Measurements from ENCODE around the gene GREB1.

The GREB1 gene

DNA sequence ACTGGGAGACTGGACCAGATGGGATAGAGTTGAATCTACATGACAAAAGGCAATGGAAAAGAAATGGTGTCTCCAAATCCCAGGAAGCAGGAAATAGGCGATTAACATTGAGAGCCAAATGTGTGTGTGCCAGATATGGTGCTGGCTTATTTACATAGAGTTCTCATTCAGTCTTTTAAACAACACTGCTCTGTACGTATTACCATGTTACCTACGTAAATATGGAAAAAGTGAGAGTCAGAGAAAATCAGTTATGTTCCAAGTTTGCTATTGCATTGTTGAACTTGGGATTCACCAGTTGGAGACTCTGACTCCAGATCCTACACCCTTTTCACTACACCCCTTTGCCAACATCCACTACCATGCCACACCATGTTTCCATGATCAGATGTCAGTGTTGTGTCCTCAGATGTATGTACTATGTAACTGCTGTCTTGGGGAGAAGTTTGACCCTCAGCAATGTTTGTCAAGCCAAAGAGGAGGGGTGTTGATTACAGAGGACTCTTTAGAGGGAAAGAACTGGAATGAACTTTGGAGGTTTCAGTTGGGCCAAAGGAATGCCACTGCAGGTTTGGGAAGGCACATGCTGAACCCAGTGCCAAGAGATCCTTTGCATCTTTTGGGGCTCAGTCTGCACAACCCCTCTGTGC lies 19.6 kb upstream of the GREB1 start:
- H3K36me3 ChIP-seq (ENCODE audit: insufficient read depth, low read depth, low read length), result no peaks in the 10 kb centered on the region
- H3K27me3 ChIP-seq (ENCODE audit: insufficient read depth, low read length), result no peaks in the 10 kb centered on the region
- H3K9ac ChIP-seq (ENCODE audit: low read depth, low read length), result no peak overlapping the region
- no peak overlapping the region for H3K27ac ChIP-seq (ENCODE audit: low read length)
- peaks cover 17% of the 10 kb centered on the region; the same call in 1 of the 2 replicates for H3K4me1 ChIP-seq (ENCODE audit: insufficient read depth, low read length)
- no peaks in the 10 kb centered on the region for H3K9me3 ChIP-seq (ENCODE audit: insufficient read depth, low read depth, low read length)
- H3K4me3 ChIP-seq (ENCODE audit: low read length), result no peak overlapping the region

DNA sequence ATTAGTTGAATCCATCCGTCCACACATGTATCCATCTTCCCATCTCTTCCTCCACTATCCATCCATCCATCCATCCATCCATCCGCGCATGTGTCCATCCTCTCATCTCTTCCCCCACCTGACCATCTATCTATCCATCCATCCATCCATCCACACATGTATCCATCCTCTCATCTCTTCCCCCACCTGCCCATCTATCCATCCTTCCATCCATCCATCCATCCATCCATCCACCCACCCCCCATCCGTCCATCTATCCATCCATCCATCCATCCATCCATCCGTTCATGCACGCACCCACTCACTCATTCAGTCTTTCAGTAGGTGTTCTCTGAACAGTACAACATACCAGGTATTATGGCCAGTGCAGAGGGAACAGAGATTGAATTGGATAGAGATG lies 18.9 kb upstream of the GREB1 start:
- no peaks in the 10 kb centered on the region for H3K9me3 ChIP-seq (ENCODE audit: insufficient read depth, low read depth, low read length)
- H3K9ac ChIP-seq (ENCODE audit: low read depth, low read length), result no peak overlapping the region
- no peaks in the 10 kb centered on the region for H3K27me3 ChIP-seq (ENCODE audit: insufficient read depth, low read length)

DNA sequence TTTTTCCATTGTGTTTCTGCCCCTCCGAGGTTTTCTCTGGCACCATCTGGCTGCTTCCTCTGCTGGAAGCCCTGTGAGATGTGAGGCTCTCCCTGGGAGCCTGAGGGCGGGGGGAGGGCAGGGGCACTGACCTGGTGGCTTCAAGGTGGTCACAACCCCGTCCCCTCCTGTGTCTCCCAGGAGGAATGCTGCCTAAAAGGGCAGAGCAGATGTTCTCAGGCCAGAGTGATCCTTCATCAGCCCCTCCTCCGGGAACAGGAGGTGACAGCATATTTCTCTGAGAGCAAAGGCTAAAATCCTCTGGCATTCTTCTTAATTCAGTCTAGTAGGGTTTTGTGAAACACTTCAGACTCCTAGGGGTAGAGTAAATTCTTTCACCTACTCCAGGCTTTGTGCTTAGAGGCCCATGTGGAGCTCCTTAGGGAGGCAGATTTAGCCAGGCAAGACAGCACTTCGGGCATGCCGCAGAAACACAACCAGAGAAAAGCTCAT lies 18.3 kb upstream of the GREB1 start:
- Histone ChIP-seq H3K27me3 (ENCODE audit: insufficient read depth, low read length) (no peaks in the 10 kb centered on the region), H3K36me3 (ENCODE audit: insufficient read depth, low read depth, low read length) (no peaks in the 10 kb centered on the region), H3K9ac (ENCODE audit: low read depth, low read length) (no peak overlapping the region), H3K9me3 (ENCODE audit: insufficient read depth, low read depth, low read length) (no peaks in the 10 kb centered on the region), H3K27ac (ENCODE audit: low read length) (no peak overlapping the region), H3K4me3 (ENCODE audit: low read length) (no peak overlapping the region), H3K4me1 (ENCODE audit: insufficient read depth, low read length) (peaks cover 20% of the 10 kb centered on the region; the same call in 1 of the 2 replicates)

More for the DNA sequence above, 18.9 kb upstream of the GREB1 start:
- H3K4me3 ChIP-seq (ENCODE audit: low read length), result no peak overlapping the region
- H3K36me3 ChIP-seq (ENCODE audit: insufficient read depth, low read depth, low read length), result no peaks in the 10 kb centered on the region
- H3K4me1 ChIP-seq (ENCODE audit: insufficient read depth, low read length), result peaks cover 17% of the 10 kb centered on the region; the same call in 1 of the 2 replicates
- no peak overlapping the region for H3K27ac ChIP-seq (ENCODE audit: low read length)

DNA sequence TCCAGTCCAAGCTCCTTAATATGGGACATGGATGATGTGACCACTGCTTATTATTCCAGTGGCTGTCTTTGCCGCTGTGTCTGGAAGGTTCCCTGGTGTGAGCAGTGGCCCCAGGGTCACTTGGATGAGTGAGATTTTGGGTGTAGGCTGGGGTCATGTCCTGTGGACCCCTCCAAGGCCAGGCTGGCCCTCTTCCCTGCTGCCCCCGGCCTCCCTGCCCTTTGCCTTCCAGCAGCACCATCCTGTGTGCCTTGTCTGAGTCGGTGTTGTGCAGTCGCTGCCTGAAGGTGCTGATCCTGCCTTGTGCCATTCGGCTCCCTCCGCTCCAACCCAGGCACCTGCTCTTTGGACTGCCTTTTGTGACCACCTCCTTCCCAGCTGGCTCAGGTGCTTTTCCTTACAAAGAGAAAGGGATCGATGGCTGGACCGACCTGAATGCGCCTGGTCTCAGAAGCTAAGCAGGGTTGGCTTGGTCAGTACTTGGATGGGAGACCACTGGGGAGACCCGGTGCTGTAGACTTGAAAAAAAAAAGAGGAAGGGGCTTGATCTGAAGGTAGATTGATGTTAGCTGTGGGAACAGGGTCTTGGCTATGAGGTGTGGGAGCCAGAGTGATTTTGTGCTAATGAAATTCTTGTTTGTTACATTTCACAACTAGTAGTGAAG lies 16.7 kb upstream of the GREB1 start:
- peaks cover 21% of the 10 kb centered on the region; the same call in 1 of the 2 replicates for H3K4me1 ChIP-seq (ENCODE audit: insufficient read depth, low read length)
- no peak overlapping the region for H3K9ac ChIP-seq (ENCODE audit: low read depth, low read length)
- no peaks in the 10 kb centered on the region for H3K36me3 ChIP-seq (ENCODE audit: insufficient read depth, low read depth, low read length)
- no peak overlapping the region for H3K4me3 ChIP-seq (ENCODE audit: low read length)
- H3K9me3 ChIP-seq (ENCODE audit: insufficient read depth, low read depth, low read length), result no peaks in the 10 kb centered on the region
- no peak overlapping the region for H3K27ac ChIP-seq (ENCODE audit: low read length)
- no peaks in the 10 kb centered on the region for H3K27me3 ChIP-seq (ENCODE audit: insufficient read depth, low read length)

DNA sequence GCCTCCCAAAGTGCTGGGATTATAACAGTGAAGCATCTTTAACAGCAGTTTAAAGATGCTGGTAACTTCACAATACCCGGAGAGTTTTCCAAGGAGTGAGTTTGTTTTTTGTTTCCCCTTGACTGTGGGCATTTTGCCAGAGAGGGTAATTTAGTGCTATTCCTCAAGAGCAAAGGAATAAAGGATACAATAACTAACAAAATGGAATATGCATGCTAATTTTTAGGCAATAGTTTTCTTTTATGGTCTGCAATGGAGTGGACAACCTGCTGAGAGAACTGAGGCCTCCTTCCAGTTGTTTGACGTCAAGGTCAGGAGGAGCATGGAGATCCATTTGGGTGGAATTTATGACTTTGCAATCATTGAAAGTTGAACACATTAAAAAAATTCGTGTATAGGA lies 15.9 kb upstream of the GREB1 start:
- H3K36me3 ChIP-seq (ENCODE audit: insufficient read depth, low read depth, low read length), result no peaks in the 10 kb centered on the region
- H3K27ac ChIP-seq (ENCODE audit: low read length), result no peak overlapping the region
- H3K27me3 ChIP-seq (ENCODE audit: insufficient read depth, low read length), result no peaks in the 10 kb centered on the region
- H3K4me1 ChIP-seq (ENCODE audit: insufficient read depth, low read length), result peaks cover 21% of the 10 kb centered on the region; the same call in 1 of the 2 replicates
- no peak overlapping the region for H3K9ac ChIP-seq (ENCODE audit: low read depth, low read length)
- no peak overlapping the region for H3K4me3 ChIP-seq (ENCODE audit: low read length)
- no peaks in the 10 kb centered on the region for H3K9me3 ChIP-seq (ENCODE audit: insufficient read depth, low read depth, low read length)

DNA sequence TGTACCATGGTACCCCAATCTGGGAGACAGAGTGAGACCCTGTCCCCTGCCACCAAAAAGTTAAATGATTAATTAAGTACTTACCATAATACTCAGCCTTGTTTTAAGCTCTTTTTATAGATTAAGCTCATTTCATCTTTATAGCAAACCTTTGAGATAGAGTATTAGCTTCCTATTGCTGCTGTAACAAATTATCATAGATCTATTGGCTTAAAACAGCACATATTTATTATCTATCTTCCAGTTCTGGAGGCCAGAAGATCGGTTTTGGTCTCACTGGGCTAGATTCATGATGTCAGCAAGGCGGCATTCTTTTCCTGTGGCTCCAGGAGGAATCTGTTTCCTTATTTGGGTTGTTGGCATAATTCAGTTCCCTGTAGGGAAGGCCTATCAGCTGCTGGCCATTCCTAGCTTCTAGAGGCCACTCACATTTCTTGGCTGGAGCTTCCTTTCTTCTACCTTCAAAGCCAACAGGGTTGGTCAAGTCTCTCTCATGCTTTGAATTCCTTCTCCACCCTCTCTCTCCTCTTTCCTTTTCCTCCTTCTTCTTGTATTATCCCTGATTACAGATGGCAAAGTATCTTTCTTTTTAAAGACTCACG lies 13.7 kb upstream of the GREB1 start:
- no peak overlapping the region for H3K4me3 ChIP-seq (ENCODE audit: low read length)
- H3K9ac ChIP-seq (ENCODE audit: low read depth, low read length), result no peak overlapping the region
- H3K4me1 ChIP-seq (ENCODE audit: insufficient read depth, low read length), result peaks cover 13% of the 10 kb centered on the region; the same call in 1 of the 2 replicates
- no peak overlapping the region for H3K27ac ChIP-seq (ENCODE audit: low read length)
- no peaks in the 10 kb centered on the region for H3K27me3 ChIP-seq (ENCODE audit: insufficient read depth, low read length)
- no peaks in the 10 kb centered on the region for H3K36me3 ChIP-seq (ENCODE audit: insufficient read depth, low read depth, low read length)
- no peaks in the 10 kb centered on the region for H3K9me3 ChIP-seq (ENCODE audit: insufficient read depth, low read depth, low read length)

DNA sequence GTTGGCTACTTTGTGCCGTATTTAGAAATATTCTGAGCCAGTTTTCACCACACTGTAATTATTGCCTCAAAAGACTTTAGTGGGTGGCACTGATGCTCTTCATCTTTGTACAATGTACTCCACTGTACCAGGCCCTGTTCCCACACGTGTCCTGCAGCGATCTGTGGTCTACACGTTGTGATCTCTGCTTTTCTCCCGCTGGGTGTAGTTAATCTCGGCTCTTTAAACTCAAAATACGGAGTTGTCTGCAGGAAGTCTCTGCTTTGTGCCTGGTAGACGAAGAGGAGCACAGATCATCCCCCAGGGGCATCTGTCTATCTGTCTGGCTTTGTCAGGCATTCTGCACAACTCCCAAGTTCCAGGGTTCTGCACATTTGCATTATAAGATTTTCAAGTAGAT lies 12.1 kb upstream of the GREB1 start:
- Histone ChIP-seq H3K9me3 (ENCODE audit: insufficient read depth, low read depth, low read length) (no peaks in the 10 kb centered on the region), H3K27ac (ENCODE audit: low read length) (no peak overlapping the region), H3K4me3 (ENCODE audit: low read length) (no peak overlapping the region), H3K9ac (ENCODE audit: low read depth, low read length) (no peak overlapping the region), H3K36me3 (ENCODE audit: insufficient read depth, low read depth, low read length) (no peaks in the 10 kb centered on the region; the same call in 1 of the 2 replicates), H3K27me3 (ENCODE audit: insufficient read depth, low read length) (no peaks in the 10 kb centered on the region), H3K4me1 (ENCODE audit: insufficient read depth, low read length) (peaks cover 8% of the 10 kb centered on the region; the same call in 1 of the 2 replicates)

DNA sequence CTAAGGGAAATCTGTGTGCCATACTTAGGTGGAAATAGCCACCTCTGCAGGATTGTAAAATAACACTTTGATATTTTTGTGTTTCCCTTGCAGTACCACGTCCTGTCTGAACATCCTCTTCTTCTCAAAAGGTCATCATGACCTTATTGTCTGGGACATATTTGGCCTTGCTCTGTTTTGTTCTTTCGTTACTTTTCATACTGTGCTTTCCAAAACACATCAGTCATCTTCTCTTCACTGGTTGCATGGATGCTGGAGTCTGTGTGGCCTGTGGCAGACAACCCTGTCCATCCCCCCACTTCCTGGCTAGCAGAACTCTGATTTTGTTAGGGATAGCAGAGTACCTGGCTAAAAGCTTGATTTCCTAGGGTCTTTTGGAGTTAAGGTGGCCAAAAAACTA lies 9.4 kb upstream of the GREB1 start:
- Histone ChIP-seq H3K9me3 (ENCODE audit: insufficient read depth, low read depth, low read length) (no peaks in the 10 kb centered on the region), H3K27me3 (ENCODE audit: insufficient read depth, low read length) (no peaks in the 10 kb centered on the region), H3K4me1 (ENCODE audit: insufficient read depth, low read length) (peaks cover 8% of the 10 kb centered on the region; the same call in 1 of the 2 replicates), H3K4me3 (ENCODE audit: low read length) (no peak overlapping the region), H3K27ac (ENCODE audit: low read length) (no peak overlapping the region), H3K36me3 (ENCODE audit: insufficient read depth, low read depth, low read length) (no peaks in the 10 kb centered on the region; the same call in 1 of the 2 replicates), H3K9ac (ENCODE audit: low read depth, low read length) (no peak overlapping the region)

DNA sequence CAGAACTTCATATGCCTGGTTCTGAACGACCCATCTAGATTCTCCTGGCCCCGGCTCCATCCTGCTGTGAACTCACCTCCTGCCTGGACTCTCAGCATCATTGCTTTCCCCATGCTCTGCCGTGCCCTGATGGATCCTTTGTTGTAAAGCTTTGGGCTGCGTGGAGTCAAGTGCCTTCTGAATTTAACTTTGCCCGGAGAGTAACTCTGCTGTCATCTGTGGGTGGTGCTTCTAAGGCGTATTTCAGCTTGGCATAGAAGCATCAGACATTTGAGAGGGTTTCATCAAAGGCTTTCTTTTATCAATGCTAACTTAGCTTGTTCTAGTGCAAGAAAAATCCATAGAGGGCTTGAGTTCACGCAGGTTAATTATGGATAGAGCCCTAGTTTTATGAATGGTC lies 8.1 kb upstream of the GREB1 start:
- no peaks in the 10 kb centered on the region for H3K9me3 ChIP-seq (ENCODE audit: insufficient read depth, low read depth, low read length)
- H3K27ac ChIP-seq (ENCODE audit: low read length), result no peak overlapping the region
- H3K4me1 ChIP-seq (ENCODE audit: insufficient read depth, low read length), result 0 out of 2 replicates have a peak, but pooled peaks cover 4% of the 10 kb centered on the region
- no peaks in the 10 kb centered on the region; the same call in 1 of the 2 replicates for H3K36me3 ChIP-seq (ENCODE audit: insufficient read depth, low read depth, low read length)
- H3K9ac ChIP-seq (ENCODE audit: low read depth, low read length), result no peak overlapping the region
- no peaks in the 10 kb centered on the region for H3K27me3 ChIP-seq (ENCODE audit: insufficient read depth, low read length)
- no peak overlapping the region for H3K4me3 ChIP-seq (ENCODE audit: low read length)

DNA sequence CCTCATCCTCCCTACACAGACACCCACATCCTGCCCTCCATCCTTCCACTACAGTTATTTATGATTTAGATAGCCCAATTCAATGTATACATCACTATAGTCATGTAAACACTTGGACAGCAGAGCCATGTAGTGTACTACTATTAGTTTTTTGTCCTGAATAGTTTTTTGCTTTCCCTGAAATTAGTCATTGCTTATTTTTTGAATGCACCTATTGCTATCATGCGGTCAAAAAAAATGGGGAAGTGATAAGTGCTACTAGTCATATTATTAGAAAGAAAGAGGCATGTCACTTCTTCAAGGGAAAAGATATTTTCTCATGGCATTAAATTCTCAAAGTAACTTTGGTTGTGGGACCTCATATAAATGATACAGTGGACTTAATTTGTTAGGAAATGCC lies 6.8 kb upstream of the GREB1 start:
- H3K4me1 ChIP-seq (ENCODE audit: insufficient read depth, low read length), result 0 out of 2 replicates have a peak, but pooled peaks cover 4% of the 10 kb centered on the region
- H3K27me3 ChIP-seq (ENCODE audit: insufficient read depth, low read length), result no peaks in the 10 kb centered on the region
- no peak overlapping the region for H3K9ac ChIP-seq (ENCODE audit: low read depth, low read length)
- H3K9me3 ChIP-seq (ENCODE audit: insufficient read depth, low read depth, low read length), result no peaks in the 10 kb centered on the region
- no peak overlapping the region for H3K4me3 ChIP-seq (ENCODE audit: low read length)
- H3K27ac ChIP-seq (ENCODE audit: low read length), result no peak overlapping the region
- H3K36me3 ChIP-seq (ENCODE audit: insufficient read depth, low read depth, low read length), result no peaks in the 10 kb centered on the region; the same call in 1 of the 2 replicates

DNA sequence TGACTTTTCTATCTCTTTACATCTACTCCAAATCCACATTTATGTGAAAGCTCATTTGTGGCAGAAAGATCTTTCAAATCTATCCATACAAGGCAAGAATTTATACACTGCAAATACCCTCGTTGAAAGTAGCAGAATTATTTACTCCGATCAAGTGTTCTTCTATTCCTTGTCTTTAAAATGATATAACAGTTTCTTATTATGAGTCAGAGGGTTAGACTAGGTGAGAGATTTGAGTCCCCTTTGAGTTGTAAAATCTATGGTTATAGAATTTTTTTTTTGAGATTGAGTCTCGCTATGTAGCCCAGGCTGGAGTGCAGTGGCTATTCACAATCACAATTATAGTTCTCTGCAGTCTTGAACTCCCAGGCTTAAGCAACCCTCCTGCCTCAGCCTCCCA lies 5.6 kb upstream of the GREB1 start:
- Histone ChIP-seq H3K9ac (ENCODE audit: low read depth, low read length) (no peak overlapping the region), H3K27me3 (ENCODE audit: insufficient read depth, low read length) (no peaks in the 10 kb centered on the region)

More for the DNA sequence above, 5.6 kb upstream of the GREB1 start:
- 0 out of 2 replicates have a peak, but pooled peaks cover 4% of the 10 kb centered on the region for H3K4me1 ChIP-seq (ENCODE audit: insufficient read depth, low read length)
- no peaks in the 10 kb centered on the region for H3K9me3 ChIP-seq (ENCODE audit: insufficient read depth, low read depth, low read length)
- H3K27ac ChIP-seq (ENCODE audit: low read length), result no peak overlapping the region
- no peaks in the 10 kb centered on the region; the same call in 1 of the 2 replicates for H3K36me3 ChIP-seq (ENCODE audit: insufficient read depth, low read depth, low read length)
- no peak overlapping the region for H3K4me3 ChIP-seq (ENCODE audit: low read length)

Measured in iPS-20b (cell line).